Stomach (tissue), 9 donors: ENCODE data around the gene ARID5A. TPM values are rescaled to one million over a fixed set of nuclear protein-coding genes. Genes with fewer than 3 reads are reported as not detected.
A peak's percentile ranks its signal among the peaks of the same experiment; 100 is the strongest.

Experiments
- DNase-seq, 2 donors: peaks; one replicate each; pipeline versions ENCODE4 v3.0.0 to v3.0.0-alpha.2; 2013 to 2019
- H3K27ac ChIP-seq, 5 donors: fragments of 200-600 bp in 4 of 5; sonication (generic) in 4 of 5; one replicate each; pipeline ENCODE4 v1.5.1; 2013 to 2019; ENCODE audit warnings: mild to moderate bottlenecking in 1 of 5, moderate library complexity in 1 of 5
- H3K27me3 ChIP-seq, 3 donors: fragments of 200-600 bp; sonication (generic); one replicate each; pipeline ENCODE4 v1.5.1; 2017 to 2019; ENCODE audit warnings: mixed run types in 1 of 3
- H3K36me3 ChIP-seq, 4 donors: fragments of 200-600 bp; sonication (generic); 1 replicate in 3 of 4; 2 replicates in 1 of 4; pipeline ENCODE4 v1.5.1; 2016 to 2019
- H3K4me1 ChIP-seq, 4 donors: fragments of 200-600 bp; sonication (generic); one replicate each; pipeline ENCODE4 v1.5.1; 2016 to 2019
- H3K4me3 ChIP-seq, 4 donors: fragments of 200-600 bp; sonication (generic) in 3 of 4; one replicate each; pipeline ENCODE4 v1.5.1; 2016 to 2019; ENCODE audit warnings: mild to moderate bottlenecking in 1 of 4
- H3K9me3 ChIP-seq, 4 donors: fragments of 200-600 bp; sonication (generic); one replicate each; pipeline ENCODE4 v1.5.1; 2016 to 2019
- CTCF ChIP-seq, 7 experiments: fragments of 450-650 bp in 4 of 7; fragments of 200-600 bp in 3 of 7; sonication (generic) in 3 of 7; IDR thresholded peaks; one replicate each; pipeline ENCODE4 v1.5.1; 2016 to 2019; ENCODE audit warnings: antibody characterized with exemption in 7 of 7, control low read depth in 2 of 7, mild to moderate bottlenecking in 1 of 7
- EP300 ChIP-seq: sonication (generic); formaldehyde crosslinking; IDR thresholded peaks from one replicate; pipeline ENCODE4 v1.6.1; 2017; ENCODE audit warnings: antibody characterized with exemption
- POLR2A ChIP-seq, 4 donors: fragments of 450-650 bp; IDR thresholded peaks; one replicate each; pipeline ENCODE4 v1.6.1; 2016; ENCODE audit warnings: antibody characterized with exemption in 4 of 4, control low read depth in 2 of 4, mild to moderate bottlenecking in 1 of 4, moderate library complexity in 1 of 4
- POLR2AphosphoS5 ChIP-seq, 3 donors: sonication (generic); formaldehyde crosslinking; IDR thresholded peaks; one replicate each; pipeline ENCODE4 v1.6.1; 2016; ENCODE audit warnings: antibody characterized with exemption in 3 of 3
- WGBS, 5 donors: extraction: QIAGEN DNeasy Blood & Tissue Kit in 3 of 5; methylation state at CpG; one replicate each; pipeline versions ENCODE4 v1.1.5 to v1.1.7; 2013 to 2018; 5-methylcytosine and 5-hydroxymethylcytosine counted together
- intact Hi-C: fragments of 100-400 bp; cut with DNase I; formaldehyde crosslinking; loops from one replicate; pipeline ENCODE4 v1.15.1; 2023; ENCODE audit warnings: low total_unique reads
- polyA plus RNA-seq, 3 donors: library from polyadenylated mRNA; stranded (reverse); fragments of 200-250 nt; gene quantifications; one replicate each; pipeline ENCODE4 v1.2.3, GENCODE V29; 2013
- total RNA-seq, 5 donors: library from RNA; depleted of rRNA; stranded (reverse); fragments of >200 nt; gene quantifications; one replicate each; pipeline versions ENCODE4 v1.1.0 to v1.2.3, GENCODE V29; 2014 to 2016
- donor health status: healthy with polysubstance abuse.
- donor health status: Bipolar disorder and iron deficiency.
- donor health status: healthy.

ARID5A gene
- total and polyA plus RNA-seq, 8 donors, result 1.2 to 26.8 (median 14.6) TPM

- peak overlapping the region; percentile 19 to 35 (median 28) for H3K4me3 ChIP-seq
- intact Hi-C loops, result no loop called here
- WGBS, 5 donors, result 7 to 12% (median 9%) methylated on average over 17 to 23 of the region's 23 CpGs
These were observed 4.6 kb upstream of the ARID5A start for GRCh38 chr2:96531872-96532505.

GRCh38 chr2:96532641-96533291 lies 3.8 kb upstream of the ARID5A start:
- intact Hi-C loops, result no loop called here

More at GRCh38 chr2:96531872-96532505, 4.6 kb upstream of the ARID5A start:
- Histone ChIP-seq H3K27ac (peak overlapping the region; percentile 58 to 99 (median 91)), H3K4me1 (peaks cover 54 to 93% (median 67%) of the 10 kb centered on the region in 4 donors), H3K9me3 (no peaks in the 10 kb centered on the region), H3K36me3 (no peaks in the 10 kb centered on the region), H3K27me3 (no peaks in the 10 kb centered on the region)
- TF ChIP-seq POLR2AphosphoS5 (IDR thresholded peaks at IDR 0.05) (peak; percentile 74 to 89 (median 78)), EP300 (peak; percentile 30), CTCF (IDR thresholded peaks at IDR 0.05) (no peak), POLR2A (IDR thresholded peaks at IDR 0.05) (no peak)
- peak; percentile 92 to 98 for DNase-seq

GRCh38 chr2:96533292-96534073 lies 3.1 kb upstream of the ARID5A start:
- Histone ChIP-seq H3K4me3 (no peak overlapping the region), H3K36me3 (no peaks in the 10 kb centered on the region), H3K27me3 (no peaks in the 10 kb centered on the region), H3K4me1 (peaks cover 55 to 91% (median 65%) of the 10 kb centered on the region in 4 donors), H3K9me3 (no peaks in the 10 kb centered on the region), H3K27ac (peak overlapping the region; percentile 28 to 99 (median 91))
- 15 to 41% (median 28%) methylated on average over 8 of the region's 8 CpGs for WGBS, 5 donors
- peak; percentile 62 to 75 for DNase-seq
- TF ChIP-seq EP300 (peak; percentile 72), POLR2AphosphoS5 (IDR thresholded peaks at IDR 0.05) (peak; percentile 63 to 89 (median 74)), CTCF (IDR thresholded peaks at IDR 0.05) (no peak), POLR2A (IDR thresholded peaks at IDR 0.05) (no peak)
- intact Hi-C loops, result no loop called here

More at GRCh38 chr2:96532641-96533291, 3.8 kb upstream of the ARID5A start:
- 82 to 92% (median 88%) methylated on average over 6 to 7 of the region's 7 CpGs for WGBS, 5 donors
- peak overlapping the region; percentile 28 to 99 (median 91) for H3K27ac ChIP-seq
- H3K36me3 ChIP-seq, result no peaks in the 10 kb centered on the region
- no peak overlapping the region for H3K4me3 ChIP-seq
- TF ChIP-seq POLR2AphosphoS5 (IDR thresholded peaks at IDR 0.05) (no peak), CTCF (IDR thresholded peaks at IDR 0.05) (no peak), POLR2A (IDR thresholded peaks at IDR 0.05) (no peak)
- DNase-seq, result no peak
- H3K4me1 ChIP-seq, result peaks cover 55 to 91% (median 65%) of the 10 kb centered on the region in 4 donors
- H3K27me3 ChIP-seq, result no peaks in the 10 kb centered on the region
- no peaks in the 10 kb centered on the region for H3K9me3 ChIP-seq

- intact Hi-C loops, result no loop called here
- 19 to 26% (median 25%) methylated on average over 4 of the region's 4 CpGs for WGBS, 5 donors
- H3K4me1 ChIP-seq, result peaks cover 58 to 91% (median 66%) of the 10 kb centered on the region in 4 donors
- no peaks in the 10 kb centered on the region for H3K36me3 ChIP-seq
- no peak overlapping the region for H3K4me3 ChIP-seq
- no peaks in the 10 kb centered on the region for H3K27me3 ChIP-seq
- DNase-seq, result peak in 1 of 2 donors; percentile 55
- TF ChIP-seq POLR2A (IDR thresholded peaks at IDR 0.05) (no peak), POLR2AphosphoS5 (IDR thresholded peaks at IDR 0.05) (no peak), EP300 (no peak), CTCF (IDR thresholded peaks at IDR 0.05) (no peak)
- H3K27ac ChIP-seq, result peak overlapping the region; percentile 26 to 99 (median 91)
- H3K9me3 ChIP-seq, result no peaks in the 10 kb centered on the region
These were observed 2.4 kb upstream of the ARID5A start for GRCh38 chr2:96534141-96534540.
